ENCODE measurements around the gene ZNF548. TPM values are rescaled to one million over a fixed set of nuclear protein-coding genes. Genes with fewer than 3 reads are reported as not detected.

Gene ZNF548
- 1 to 10 TPM; 6.5 to 7.6 TPM for total RNA-seq

DNA sequence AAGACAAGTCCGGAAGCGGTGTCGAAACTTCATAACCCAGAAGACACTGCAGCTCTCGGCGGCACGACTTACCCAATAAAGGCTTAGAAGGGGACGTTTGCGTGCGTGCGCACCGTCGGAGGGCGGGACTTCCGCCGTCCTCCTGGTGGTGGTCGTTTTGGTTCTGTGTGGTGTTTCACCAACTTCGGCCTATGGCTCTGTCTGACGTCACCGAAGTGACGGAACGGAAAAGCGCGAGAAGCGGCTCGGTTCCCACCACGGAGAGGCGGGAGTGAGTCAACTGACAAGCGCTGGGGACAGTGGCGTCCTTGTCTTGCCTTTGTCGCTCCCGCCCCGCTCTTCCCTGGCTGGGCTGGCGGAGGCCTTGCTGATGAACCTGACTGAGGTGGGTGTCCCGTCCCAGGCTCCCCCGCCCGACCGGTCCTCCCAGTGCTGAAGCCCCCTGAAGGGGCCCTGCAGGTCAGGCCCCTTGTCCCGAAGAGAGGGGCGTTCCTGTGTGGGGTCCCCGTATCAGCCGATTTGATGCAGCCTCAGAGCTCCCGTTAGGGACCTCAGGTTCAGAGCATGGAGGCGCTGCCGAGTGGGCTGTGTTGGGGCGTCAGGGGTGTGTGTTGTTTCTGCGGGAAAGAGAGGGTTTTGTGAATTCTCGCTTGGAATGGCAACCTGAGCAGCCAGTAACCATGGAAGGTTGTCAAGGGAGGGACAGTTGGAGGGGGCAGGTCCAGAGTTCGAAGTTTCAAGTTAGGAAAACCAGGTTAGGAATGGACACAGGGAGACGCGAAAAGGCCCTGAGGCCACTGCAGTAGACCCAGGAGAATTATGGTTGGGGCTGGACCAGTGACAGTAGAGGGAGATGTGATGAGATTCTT is at the start of gene ZNF548:
TSS of gene ZNF548 (plus strand) at position 125 of the 869 bp plus-strand sequence. CDS start at position 371, 246 bp downstream.
- TF ChIP-seq, protein P1, sequence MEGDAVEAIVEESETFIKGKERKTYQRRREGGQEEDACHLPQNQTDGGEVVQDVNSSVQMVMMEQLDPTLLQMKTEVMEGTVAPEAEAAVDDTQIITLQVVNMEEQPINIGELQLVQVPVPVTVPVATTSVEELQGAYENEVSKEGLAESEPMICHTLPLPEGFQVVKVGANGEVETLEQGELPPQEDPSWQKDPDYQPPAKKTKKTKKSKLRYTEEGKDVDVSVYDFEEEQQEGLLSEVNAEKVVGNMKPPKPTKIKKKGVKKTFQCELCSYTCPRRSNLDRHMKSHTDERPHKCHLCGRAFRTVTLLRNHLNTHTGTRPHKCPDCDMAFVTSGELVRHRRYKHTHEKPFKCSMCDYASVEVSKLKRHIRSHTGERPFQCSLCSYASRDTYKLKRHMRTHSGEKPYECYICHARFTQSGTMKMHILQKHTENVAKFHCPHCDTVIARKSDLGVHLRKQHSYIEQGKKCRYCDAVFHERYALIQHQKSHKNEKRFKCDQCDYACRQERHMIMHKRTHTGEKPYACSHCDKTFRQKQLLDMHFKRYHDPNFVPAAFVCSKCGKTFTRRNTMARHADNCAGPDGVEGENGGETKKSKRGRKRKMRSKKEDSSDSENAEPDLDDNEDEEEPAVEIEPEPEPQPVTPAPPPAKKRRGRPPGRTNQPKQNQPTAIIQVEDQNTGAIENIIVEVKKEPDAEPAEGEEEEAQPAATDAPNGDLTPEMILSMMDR (IDR thresholded peaks at IDR 0.05): no peak
- H3K27me3 ChIP-seq: no peaks in the 10 kb centered on the region
- intact Hi-C loops (cut with DNase I): no loop called here

DNA sequence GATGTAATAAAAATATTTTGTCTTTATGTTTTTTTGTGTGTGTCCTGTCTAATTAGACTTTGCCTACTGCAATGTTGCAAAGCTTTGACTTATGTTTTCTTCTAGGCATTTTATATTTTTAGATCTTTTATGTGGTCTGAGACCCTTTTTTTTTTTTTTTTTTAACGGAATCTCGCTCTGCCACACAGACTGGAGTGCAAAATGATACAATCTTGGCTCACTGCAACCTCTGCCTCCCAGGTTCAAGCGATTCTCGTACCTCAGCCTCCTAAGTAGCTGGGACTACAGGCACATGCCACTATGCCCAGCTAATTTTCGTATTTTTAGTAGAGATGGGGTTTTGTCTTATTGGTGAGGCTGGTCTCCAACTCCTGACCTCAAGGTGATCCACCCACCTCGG is 47.1 kb upstream of the ZNF548 start:
- DNase-seq: no peak
- intact Hi-C loops (cut with DNase I): no loop called here
- no peaks in the 10 kb centered on the region for H3K36me3 ChIP-seq
- H3K9me3 ChIP-seq: no peaks in the 10 kb centered on the region
- TF ChIP-seq, protein P1 (IDR thresholded peaks at IDR 0.05): no peak
- no peaks in the 10 kb centered on the region for H3K4me1 ChIP-seq
- H3K27me3 ChIP-seq: no peaks in the 10 kb centered on the region
- no peak overlapping the region for H3K27ac ChIP-seq
- H3K9ac ChIP-seq (ENCODE audit: low read depth in 2 of 2, low read length in 2 of 2): no peak overlapping the region
- no peak overlapping the region for H3K4me3 ChIP-seq

More for the DNA sequence above, at the start of gene ZNF548:
- Histone ChIP-seq H3K4me1 (no peaks in the 10 kb centered on the region), H3K9ac (ENCODE audit: low read depth in 2 of 2, low read length in 2 of 2) (peak within 1 kb of the TSS; percentile 82 to 88), H3K4me3 (peak within 1 kb of the TSS; percentile 53), H3K36me3 (no peaks in the 10 kb centered on the region), H3K9me3 (no peaks in the 10 kb centered on the region), H3K27ac (peak within 1 kb of the TSS; percentile 65)
- DNase-seq: peak; percentile 93

DNA sequence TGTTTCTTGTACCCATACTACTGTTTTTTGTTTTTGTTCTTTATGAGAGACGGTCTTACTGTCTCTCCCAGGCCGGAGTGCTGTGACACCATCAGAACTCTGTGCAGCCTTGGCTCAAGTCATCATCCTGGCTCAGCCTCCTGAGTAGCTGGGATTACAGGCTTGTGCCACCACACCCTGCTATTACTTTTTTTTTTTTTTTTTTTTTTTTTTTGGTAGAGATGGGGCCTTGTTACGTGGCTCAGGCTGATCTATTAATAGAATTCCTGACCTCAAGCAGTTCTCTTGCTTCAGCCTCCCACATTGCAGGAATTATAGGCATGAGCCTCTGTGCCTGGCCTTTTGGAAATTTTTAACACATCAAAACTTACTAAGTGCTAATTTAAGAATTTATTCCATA is 41.5 kb upstream of the ZNF548 start:
- no peak overlapping the region for H3K27ac ChIP-seq
- no peak overlapping the region for H3K4me3 ChIP-seq
- no peak overlapping the region for H3K9ac ChIP-seq (ENCODE audit: low read depth in 2 of 2, low read length in 2 of 2)
- intact Hi-C loops (cut with DNase I): no loop called here
- H3K27me3 ChIP-seq: no peaks in the 10 kb centered on the region
- H3K36me3 ChIP-seq: no peaks in the 10 kb centered on the region
- H3K9me3 ChIP-seq: no peaks in the 10 kb centered on the region
- H3K4me1 ChIP-seq: no peaks in the 10 kb centered on the region
- TF ChIP-seq, protein P1 (IDR thresholded peaks at IDR 0.05): no peak
- no peak for DNase-seq

DNA sequence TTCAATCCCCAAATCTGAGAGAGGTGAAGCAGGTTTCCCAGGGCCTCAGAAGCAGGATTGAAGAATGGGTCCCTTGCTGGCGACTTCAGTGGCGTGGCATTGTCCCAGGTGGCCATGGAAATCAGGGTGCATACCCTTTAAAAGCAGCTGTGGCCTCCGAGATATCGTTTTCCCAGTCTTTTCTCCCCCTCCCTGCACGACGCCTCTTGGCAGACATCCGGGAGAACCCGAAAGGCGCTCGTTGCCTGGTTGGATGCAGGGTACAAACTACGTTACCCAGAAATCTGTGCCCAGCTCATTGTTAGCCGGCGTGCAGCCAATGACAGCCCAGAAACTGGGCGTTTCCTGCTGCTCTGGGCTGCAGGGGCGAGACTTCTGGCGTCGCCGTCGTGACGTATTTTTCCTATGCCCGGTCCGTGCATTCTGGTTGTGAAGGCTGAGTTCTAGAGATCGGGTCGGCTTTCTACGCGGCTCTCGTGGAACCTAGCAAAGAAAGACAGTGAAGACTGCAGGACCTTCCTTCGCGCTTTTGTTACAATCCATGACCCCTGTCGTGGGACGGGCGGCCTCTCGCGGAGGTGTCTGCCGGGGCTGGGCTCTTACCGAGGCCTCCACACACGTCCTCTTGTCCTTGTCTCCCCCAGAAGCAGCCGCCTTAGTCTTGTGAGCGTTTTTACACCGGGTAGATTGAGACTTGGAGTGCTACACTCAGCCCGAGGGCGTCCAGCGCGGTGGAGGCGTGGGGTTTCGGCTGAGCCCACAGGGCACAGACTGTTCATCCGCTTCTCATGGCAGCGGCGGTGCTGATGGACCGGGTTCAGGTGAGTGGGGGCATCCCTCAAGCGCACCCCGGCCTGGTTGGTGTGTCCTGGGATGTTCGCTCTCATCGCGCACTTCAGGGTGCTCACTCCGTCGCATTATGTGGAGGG is 38.5 kb upstream of the ZNF548 start, which contains the start of gene ZNF304:
TSS of gene ZNF304 (plus strand) at position 395 of the 929 bp plus-strand sequence. CDS start at position 789, 394 bp downstream.
- Histone ChIP-seq H3K9me3 (no peaks in the 10 kb centered on the region), H3K36me3 (peaks cover 3% of the 10 kb centered on the region), H3K4me1 (no peaks in the 10 kb centered on the region), H3K27me3 (no peaks in the 10 kb centered on the region), H3K4me3 (peak within 1 kb of the TSS; percentile 80), H3K9ac (ENCODE audit: low read depth in 2 of 2, low read length in 2 of 2) (peak within 1 kb of the TSS; percentile 85 to 86), H3K27ac (no peak within 1 kb of the TSS)
- peak; percentile 94 for DNase-seq
- TF ChIP-seq, protein P1 (IDR thresholded peaks at IDR 0.05): no peak
- intact Hi-C loops (cut with DNase I): no loop called here

DNA sequence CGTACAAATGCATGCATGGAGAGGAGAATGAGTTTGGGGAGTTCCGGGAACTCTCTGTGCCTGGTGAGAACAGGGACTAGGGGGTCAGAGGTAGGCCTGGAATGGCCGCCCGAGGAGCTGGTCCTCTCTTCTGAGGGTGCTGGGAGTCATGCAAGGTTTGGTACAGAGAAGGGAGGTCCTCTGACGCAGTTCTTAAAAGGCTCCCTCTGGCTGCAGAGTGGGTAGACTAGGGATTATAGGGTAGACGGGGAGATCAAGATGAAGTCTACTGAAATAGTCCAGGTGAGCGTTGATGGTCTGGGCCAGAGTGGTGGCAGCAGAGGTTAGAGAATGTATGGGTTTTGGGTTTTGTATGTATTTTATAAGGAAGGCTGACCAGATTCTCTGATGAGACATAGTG is 37.8 kb upstream of the ZNF548 start:
- no peaks in the 10 kb centered on the region for H3K9me3 ChIP-seq
- H3K4me1 ChIP-seq: no peaks in the 10 kb centered on the region
- peak overlapping the region; percentile 85 to 86 for H3K9ac ChIP-seq (ENCODE audit: low read depth in 2 of 2, low read length in 2 of 2)
- no peak for DNase-seq
- peak overlapping the region; percentile 80 for H3K4me3 ChIP-seq
- H3K27me3 ChIP-seq: no peaks in the 10 kb centered on the region
- H3K27ac ChIP-seq: no peak overlapping the region
- peaks cover 10% of the 10 kb centered on the region for H3K36me3 ChIP-seq
- intact Hi-C loops (cut with DNase I): no loop called here
- TF ChIP-seq, protein P1 (IDR thresholded peaks at IDR 0.05): no peak

All from colonic mucosa (tissue), 4 donors.